ENCODE measurements around the gene LYZL1. TPM values are rescaled to one million over a fixed set of nuclear protein-coding genes. Genes with fewer than 3 reads are reported as not detected.
"Not testable (repeated sequence)": the region's sequence is repeated elsewhere in the genome, so short reads cannot be mapped to it uniquely, and the experiment has no call there.

The LYZL1 gene
- polyA plus RNA-seq, 4 donors, result not detected

- peak; percentile 42 to 60 (median 56) for DNase-seq (ENCODE audit: low read depth in 4 of 4, low spot score in 3 of 4)
Measured at GRCh38 chr10:29304264-29304994, 15.6 kb downstream of the LYZL1 start.

GRCh38 chr10:29304995-29305335, 16.1 kb downstream of the LYZL1 start:
- DNase-seq (ENCODE audit: low read depth in 4 of 4, low spot score in 3 of 4), result no peak

- no peak for DNase-seq (ENCODE audit: low read depth in 4 of 4, low spot score in 3 of 4)
Measured at GRCh38 chr10:29306688-29307087, 17.8 kb downstream of the LYZL1 start.

GRCh38 chr10:29308142-29308541, 19.3 kb downstream of the LYZL1 start:
- not testable (repeated sequence) for DNase-seq (ENCODE audit: low read depth in 4 of 4, low spot score in 3 of 4)

GRCh38 chr10:29309465-29309864, 20.6 kb downstream of the LYZL1 start:
- DNase-seq (ENCODE audit: low read depth in 4 of 4, low spot score in 3 of 4), result no peak

GRCh38 chr10:29310463-29310862, 21.6 kb downstream of the LYZL1 start:
- DNase-seq (ENCODE audit: low read depth in 4 of 4, low spot score in 3 of 4), result not testable (repeated sequence)

GRCh38 chr10:29313071-29313470, 24.2 kb downstream of the LYZL1 start:
- DNase-seq (ENCODE audit: low read depth in 4 of 4, low spot score in 3 of 4), result no peak

- DNase-seq (ENCODE audit: low read depth in 4 of 4, low spot score in 3 of 4), result no peak
Measured at GRCh38 chr10:29314726-29315125, 25.9 kb downstream of the LYZL1 start.

GRCh38 chr10:29315814-29316213, 26.9 kb downstream of the LYZL1 start:
- no peak for DNase-seq (ENCODE audit: low read depth in 4 of 4, low spot score in 3 of 4)

GRCh38 chr10:29316308-29317026, 27.6 kb downstream of the LYZL1 start:
- no peak for DNase-seq (ENCODE audit: low read depth in 4 of 4, low spot score in 3 of 4)

- no peak for DNase-seq (ENCODE audit: low read depth in 4 of 4, low spot score in 3 of 4)
Measured at GRCh38 chr10:29317027-29317420, 28.2 kb downstream of the LYZL1 start.

GRCh38 chr10:29317423-29318021, 28.7 kb downstream of the LYZL1 start:
- no peak for DNase-seq (ENCODE audit: low read depth in 4 of 4, low spot score in 3 of 4)

GRCh38 chr10:29318141-29319071, 29.5 kb downstream of the LYZL1 start:
- DNase-seq (ENCODE audit: low read depth in 4 of 4, low spot score in 3 of 4), result peak in 1 of 4 donors; percentile 27

GRCh38 chr10:29319205-29319781, 30.4 kb downstream of the LYZL1 start:
- no peak for DNase-seq (ENCODE audit: low read depth in 4 of 4, low spot score in 3 of 4)

GRCh38 chr10:29320680-29321121, 31.8 kb downstream of the LYZL1 start:
- DNase-seq (ENCODE audit: low read depth in 4 of 4, low spot score in 3 of 4), result not testable (repeated sequence)

- no peak for DNase-seq (ENCODE audit: low read depth in 4 of 4, low spot score in 3 of 4)
Measured at GRCh38 chr10:29321656-29322055, 32.8 kb downstream of the LYZL1 start.

GRCh38 chr10:29322918-29323317, 34.0 kb downstream of the LYZL1 start:
- DNase-seq (ENCODE audit: low read depth in 4 of 4, low spot score in 3 of 4), result no peak

GRCh38 chr10:29323367-29323766, 34.5 kb downstream of the LYZL1 start:
- no peak for DNase-seq (ENCODE audit: low read depth in 4 of 4, low spot score in 3 of 4)

GRCh38 chr10:29324220-29324841, 35.5 kb downstream of the LYZL1 start:
- no peak for DNase-seq (ENCODE audit: low read depth in 4 of 4, low spot score in 3 of 4)

GRCh38 chr10:29326299-29326698, 37.4 kb downstream of the LYZL1 start:
- DNase-seq (ENCODE audit: low read depth in 4 of 4, low spot score in 3 of 4), result no peak

Data from left renal pelvis (tissue), 4 donors.